WTC11 (cell line): ENCODE measurements around the gene PTPRG. TPM values are rescaled to one million over a fixed set of nuclear protein-coding genes. Genes with fewer than 3 reads are reported as not detected.
A peak's percentile ranks its signal among the peaks of the same experiment; 100 is the strongest.

Experiments used
- ATAC-seq: fragments of 200-7000 bp; cut with Tn5 transposase; 2 replicates; pipeline ENCODE4 v1.10.0; 2021; ENCODE audit warnings: mild to moderate bottlenecking, moderate library complexity
- CTCF ChIA-PET: fragments of 300-600 bp; sonication (Branson Sonifier 250); formaldehyde crosslinking; loops from one replicate; lab custom pipeline; 2021; ENCODE audit warnings: antibody characterized with exemption; lab: Charles Lee
- POLR2A ChIA-PET: fragments of 350-600 bp; sonication (Branson Sonifier 250); formaldehyde crosslinking; loops from one replicate; lab custom pipeline; 2021; ENCODE audit warnings: antibody characterized with exemption; lab: Charles Lee
- DNase-seq: peaks from one replicate; pipeline ENCODE4 v3.0.0; 2021; ENCODE audit warnings: low spot score
- H3K27ac Mint-ChIP-seq: 2 replicates; pipeline ENCODE4 v1.8.0; 2021; ENCODE audit warnings: mixed read lengths
- H3K27me3 Mint-ChIP-seq: 2 replicates; pipeline ENCODE4 v1.8.0; 2021; ENCODE audit warnings: low read depth, mild to moderate bottlenecking, moderate library complexity, mixed read lengths
- H3K36me3 Mint-ChIP-seq: 2 replicates; pipeline ENCODE4 v1.8.0; 2021; ENCODE audit warnings: mixed read lengths
- H3K4me1 Mint-ChIP-seq: 2 replicates; pipeline ENCODE4 v1.8.0; 2022; ENCODE audit warnings: mixed read lengths
- H3K4me3 Mint-ChIP-seq: 2 replicates; pipeline ENCODE4 v1.8.0; 2021; ENCODE audit warnings: mild to moderate bottlenecking, moderate library complexity, mixed read lengths
- H3K9me3 Mint-ChIP-seq: 2 replicates; pipeline ENCODE4 v1.8.0; 2021; ENCODE audit warnings: mixed read lengths
- ATF3 ChIP-seq: sonication (generic); formaldehyde crosslinking; conservative IDR thresholded peaks from 2 replicates; pipeline ENCODE4 v1.8.1; 2022; ENCODE audit warnings: mild to moderate bottlenecking, missing genetic modification reagents
- ATF6 ChIP-seq: sonication (generic); formaldehyde crosslinking; IDR thresholded peaks from 2 replicates; pipeline ENCODE4 v1.8.1; 2023; ENCODE audit warnings: mild to moderate bottlenecking, missing genetic modification reagents
- CREB1 ChIP-seq: sonication (generic); formaldehyde crosslinking; IDR thresholded peaks from 2 replicates; pipeline ENCODE4 v1.8.0; 2023; ENCODE audit warnings: mild to moderate bottlenecking, missing genetic modification reagents
- ESRRA ChIP-seq: sonication (generic); formaldehyde crosslinking; IDR thresholded peaks from 2 replicates; pipeline ENCODE4 v1.8.1; 2022; ENCODE audit warnings: mild to moderate bottlenecking, missing genetic modification reagents, borderline replicate concordance
- HMGXB4 ChIP-seq: sonication (generic); formaldehyde crosslinking; IDR thresholded peaks from 2 replicates; pipeline ENCODE4 v1.8.1; 2023; ENCODE audit warnings: mild to moderate bottlenecking, moderate library complexity, missing genetic modification reagents
- JUN ChIP-seq: sonication (generic); formaldehyde crosslinking; IDR thresholded peaks from 2 replicates; pipeline ENCODE4 v1.8.0; 2023; ENCODE audit warnings: mild to moderate bottlenecking, missing genetic modification reagents
- NFE2L1 ChIP-seq: sonication (generic); formaldehyde crosslinking; IDR thresholded peaks from 2 replicates; pipeline ENCODE4 v1.8.1; 2023; ENCODE audit warnings: missing genetic modification reagents
- OVOL2 ChIP-seq: fragments of 250-450 bp; sonication (Bioruptor Pico); IDR thresholded peaks from 2 replicates; pipeline ENCODE4 v1.9.0; 2021; ENCODE audit warnings: mild to moderate bottlenecking, borderline replicate concordance
- PREB ChIP-seq: sonication (generic); formaldehyde crosslinking; IDR thresholded peaks from 2 replicates; pipeline ENCODE4 v1.8.1; 2022; ENCODE audit warnings: mild to moderate bottlenecking, missing genetic modification reagents, moderate library complexity, borderline replicate concordance
- SP1 ChIP-seq: sonication (generic); formaldehyde crosslinking; conservative IDR thresholded peaks from 2 replicates; pipeline ENCODE4 v1.8.1; 2022; ENCODE audit warnings: missing genetic modification reagents
- TEAD1 ChIP-seq: sonication (generic); formaldehyde crosslinking; IDR thresholded peaks from 2 replicates; pipeline ENCODE4 v1.8.0; 2022; ENCODE audit warnings: mild to moderate bottlenecking, missing genetic modification reagents
- USF1 ChIP-seq: sonication (generic); formaldehyde crosslinking; IDR thresholded peaks from 2 replicates; pipeline ENCODE4 v1.8.0; 2022; ENCODE audit warnings: mild to moderate bottlenecking, missing genetic modification reagents
- USF2 ChIP-seq: sonication (generic); formaldehyde crosslinking; IDR thresholded peaks from 2 replicates; pipeline ENCODE4 v1.8.1; 2023; ENCODE audit warnings: mild to moderate bottlenecking, missing genetic modification reagents, moderate library complexity
- ZNF138 ChIP-seq: sonication (generic); formaldehyde crosslinking; conservative IDR thresholded peaks from 2 replicates; pipeline ENCODE4 v1.8.1; 2022; ENCODE audit warnings: mild to moderate bottlenecking, moderate library complexity, missing genetic modification reagents
- ZNF396 ChIP-seq: fragments of 250-450 bp; sonication (Bioruptor Pico); IDR thresholded peaks from 2 replicates; pipeline ENCODE4 v1.8.0; 2021; ENCODE audit warnings: mild to moderate bottlenecking, moderate library complexity, borderline replicate concordance
- ZSCAN18 ChIP-seq: fragments of 250-450 bp; sonication (Bioruptor Pico); IDR thresholded peaks from 2 replicates; pipeline ENCODE4 v2.1.2; 2022; ENCODE audit warnings: mild to moderate bottlenecking, moderate library complexity
- total RNA-seq: library from RNA; stranded (reverse); gene quantifications from 3 replicates; pipeline ENCODE4 v1.2.3, GENCODE V29; 2021
- TF ChIP-seq, protein P1 (sequence below): sonication (generic); formaldehyde crosslinking; IDR thresholded peaks from 2 replicates; pipeline ENCODE4 v1.8.0; 2023; ENCODE audit warnings: mild to moderate bottlenecking, missing genetic modification reagents
- TF ChIP-seq, protein P2 (sequence below): fragments of 250-450 bp; sonication (Bioruptor Pico); IDR thresholded peaks from 2 replicates; pipeline ENCODE4 v1.9.0; 2021; ENCODE audit warnings: mild to moderate bottlenecking

Gene PTPRG
- total RNA-seq, 1 experiment from 2014 or later = 106 TPM

DNA sequence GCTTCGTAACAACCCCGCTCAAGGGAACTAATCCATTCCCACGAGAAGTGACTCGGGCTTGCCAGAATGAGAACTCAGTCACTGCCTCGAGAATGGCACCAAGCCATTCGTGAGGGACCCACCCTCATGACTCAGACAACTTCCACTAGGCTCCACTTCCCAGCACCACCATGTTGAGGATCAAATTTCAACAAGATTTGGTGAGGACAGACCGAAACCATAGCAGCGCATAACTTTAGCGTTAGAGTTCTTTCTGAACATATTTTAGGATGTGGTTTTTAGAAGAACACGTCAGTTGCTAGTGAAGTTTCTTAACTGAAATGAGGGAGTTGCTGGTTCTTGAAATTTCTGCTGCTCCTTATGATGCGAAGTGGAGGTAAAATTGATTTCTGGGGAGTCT, 13.5 kb downstream of the PTPRG start:
- H3K4me3 Mint-ChIP-seq = no peak overlapping the region
- TF ChIP-seq ATF3 (CRISPR knock-in tag) (no peak), USF1 (CRISPR knock-in tag) (no peak), OVOL2 (CRISPR knock-in tag) (no peak), TEAD1 (CRISPR knock-in tag) (no peak), ESRRA (no peak), CREB1 (CRISPR knock-in tag) (no peak), ATF6 (no peak), JUN (CRISPR knock-in tag) (no peak), USF2 (CRISPR knock-in tag) (no peak), SP1 (CRISPR knock-in tag) (no peak), NFE2L1 (CRISPR knock-in tag) (no peak)
- TF ChIP-seq, protein P1, sequence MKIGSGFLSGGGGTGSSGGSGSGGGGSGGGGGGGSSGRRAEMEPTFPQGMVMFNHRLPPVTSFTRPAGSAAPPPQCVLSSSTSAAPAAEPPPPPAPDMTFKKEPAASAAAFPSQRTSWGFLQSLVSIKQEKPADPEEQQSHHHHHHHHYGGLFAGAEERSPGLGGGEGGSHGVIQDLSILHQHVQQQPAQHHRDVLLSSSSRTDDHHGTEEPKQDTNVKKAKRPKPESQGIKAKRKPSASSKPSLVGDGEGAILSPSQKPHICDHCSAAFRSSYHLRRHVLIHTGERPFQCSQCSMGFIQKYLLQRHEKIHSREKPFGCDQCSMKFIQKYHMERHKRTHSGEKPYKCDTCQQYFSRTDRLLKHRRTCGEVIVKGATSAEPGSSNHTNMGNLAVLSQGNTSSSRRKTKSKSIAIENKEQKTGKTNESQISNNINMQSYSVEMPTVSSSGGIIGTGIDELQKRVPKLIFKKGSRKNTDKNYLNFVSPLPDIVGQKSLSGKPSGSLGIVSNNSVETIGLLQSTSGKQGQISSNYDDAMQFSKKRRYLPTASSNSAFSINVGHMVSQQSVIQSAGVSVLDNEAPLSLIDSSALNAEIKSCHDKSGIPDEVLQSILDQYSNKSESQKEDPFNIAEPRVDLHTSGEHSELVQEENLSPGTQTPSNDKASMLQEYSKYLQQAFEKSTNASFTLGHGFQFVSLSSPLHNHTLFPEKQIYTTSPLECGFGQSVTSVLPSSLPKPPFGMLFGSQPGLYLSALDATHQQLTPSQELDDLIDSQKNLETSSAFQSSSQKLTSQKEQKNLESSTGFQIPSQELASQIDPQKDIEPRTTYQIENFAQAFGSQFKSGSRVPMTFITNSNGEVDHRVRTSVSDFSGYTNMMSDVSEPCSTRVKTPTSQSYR (CRISPR knock-in tag) = no peak
- TF ChIP-seq, all 79 proteins: peak for 0
- peaks cover 90% of the 10 kb centered on the region for H3K4me1 Mint-ChIP-seq
- peak; percentile 25; the same call in 1 of the 2 replicates for ATAC-seq
- H3K36me3 Mint-ChIP-seq = peaks cover 21% of the 10 kb centered on the region
- DNase-seq = no peak
- H3K9me3 Mint-ChIP-seq = peaks cover 14% of the 10 kb centered on the region
- H3K27ac Mint-ChIP-seq = peak overlapping the region; percentile 6; the same call in 1 of the 2 replicates
- no peaks in the 10 kb centered on the region for H3K27me3 Mint-ChIP-seq
- ChIA-PET POLR2A (interaction anchor here (1.0 to 1.1 kb wide), 2 partner anchors 11 kb away, joined by 3 to 7 read pairs; no protein-coding TSS in a partner anchor), CTCF (interaction anchor here (0.7 to 3.6 kb wide), 2 partner anchors 10 to 280 kb away, joined by 4 to 12 read pairs; no protein-coding TSS in a partner anchor)

DNA sequence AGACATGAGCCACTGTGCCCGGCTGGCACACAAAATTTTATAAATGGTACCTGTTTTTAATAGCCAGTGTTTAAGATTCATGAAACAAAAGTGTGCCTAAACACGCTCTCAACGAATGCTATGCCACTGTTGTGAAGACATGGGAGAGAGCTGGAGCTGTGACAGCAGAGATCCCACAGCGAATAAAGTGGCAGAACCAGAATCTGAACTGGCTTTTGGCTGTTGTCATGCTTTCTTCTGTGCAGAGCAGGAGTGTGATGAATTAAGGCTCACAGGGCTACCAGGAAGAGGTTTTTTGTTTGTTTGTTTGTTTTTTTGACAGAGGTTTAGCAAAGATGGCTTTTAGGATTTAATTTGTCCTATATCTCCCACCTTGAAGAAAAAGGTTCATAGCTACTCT, 14.5 kb downstream of the PTPRG start:
- H3K36me3 Mint-ChIP-seq = peaks cover 21% of the 10 kb centered on the region
- ATAC-seq = no peak
- ChIA-PET CTCF (interaction anchor here (1.3 to 3.6 kb wide), 2 partner anchors 11 to 12 kb away, joined by 3 to 12 read pairs; no protein-coding TSS in a partner anchor), POLR2A (interaction anchor here (1.0 kb wide), 1 partner anchor 12 kb away, joined by 7 read pairs; no protein-coding TSS in a partner anchor)
- peaks cover 87% of the 10 kb centered on the region for H3K4me1 Mint-ChIP-seq
- H3K27me3 Mint-ChIP-seq = no peaks in the 10 kb centered on the region
- H3K27ac Mint-ChIP-seq = no peak overlapping the region
- H3K4me3 Mint-ChIP-seq = no peak overlapping the region
- peaks cover 14% of the 10 kb centered on the region for H3K9me3 Mint-ChIP-seq
- no peak for DNase-seq
- TF ChIP-seq, protein P2, sequence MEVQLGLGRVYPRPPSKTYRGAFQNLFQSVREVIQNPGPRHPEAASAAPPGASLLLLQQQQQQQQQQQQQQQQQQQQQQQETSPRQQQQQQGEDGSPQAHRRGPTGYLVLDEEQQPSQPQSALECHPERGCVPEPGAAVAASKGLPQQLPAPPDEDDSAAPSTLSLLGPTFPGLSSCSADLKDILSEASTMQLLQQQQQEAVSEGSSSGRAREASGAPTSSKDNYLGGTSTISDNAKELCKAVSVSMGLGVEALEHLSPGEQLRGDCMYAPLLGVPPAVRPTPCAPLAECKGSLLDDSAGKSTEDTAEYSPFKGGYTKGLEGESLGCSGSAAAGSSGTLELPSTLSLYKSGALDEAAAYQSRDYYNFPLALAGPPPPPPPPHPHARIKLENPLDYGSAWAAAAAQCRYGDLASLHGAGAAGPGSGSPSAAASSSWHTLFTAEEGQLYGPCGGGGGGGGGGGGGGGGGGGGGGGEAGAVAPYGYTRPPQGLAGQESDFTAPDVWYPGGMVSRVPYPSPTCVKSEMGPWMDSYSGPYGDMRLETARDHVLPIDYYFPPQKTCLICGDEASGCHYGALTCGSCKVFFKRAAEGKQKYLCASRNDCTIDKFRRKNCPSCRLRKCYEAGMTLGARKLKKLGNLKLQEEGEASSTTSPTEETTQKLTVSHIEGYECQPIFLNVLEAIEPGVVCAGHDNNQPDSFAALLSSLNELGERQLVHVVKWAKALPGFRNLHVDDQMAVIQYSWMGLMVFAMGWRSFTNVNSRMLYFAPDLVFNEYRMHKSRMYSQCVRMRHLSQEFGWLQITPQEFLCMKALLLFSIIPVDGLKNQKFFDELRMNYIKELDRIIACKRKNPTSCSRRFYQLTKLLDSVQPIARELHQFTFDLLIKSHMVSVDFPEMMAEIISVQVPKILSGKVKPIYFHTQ (CRISPR knock-in tag) = no peak
- TF ChIP-seq HMGXB4 (CRISPR knock-in tag) = no peak
- TF ChIP-seq ZNF396 (CRISPR knock-in tag) = no peak
- no peak for TF ChIP-seq PREB
- no peak for TF ChIP-seq ZSCAN18 (CRISPR knock-in tag)
- TF ChIP-seq ATF6 = no peak
- TF ChIP-seq ZNF138 (CRISPR knock-in tag) = no peak
